ENCODE data around the gene SPATA13.

- no peak for TF ChIP-seq EZH2 (IDR thresholded peaks at IDR 0.05; ENCODE audit: insufficient read depth, poor library complexity, severe bottlenecking)
- TF ChIP-seq EZH2phosphoT487 (IDR thresholded peaks at IDR 0.05; ENCODE audit: insufficient read depth, low read depth): no peak
Observed at GRCh38 chr13:24153347-24153746, 7.2 kb upstream of the SPATA13 start.

Data from GM23248 (cell line).